ENCODE data around the gene DDX51.
"Not testable (repeated sequence)": the region's sequence is repeated elsewhere in the genome, so short reads cannot be mapped to it uniquely, and the experiment has no call there.

DDX51 gene

DNA sequence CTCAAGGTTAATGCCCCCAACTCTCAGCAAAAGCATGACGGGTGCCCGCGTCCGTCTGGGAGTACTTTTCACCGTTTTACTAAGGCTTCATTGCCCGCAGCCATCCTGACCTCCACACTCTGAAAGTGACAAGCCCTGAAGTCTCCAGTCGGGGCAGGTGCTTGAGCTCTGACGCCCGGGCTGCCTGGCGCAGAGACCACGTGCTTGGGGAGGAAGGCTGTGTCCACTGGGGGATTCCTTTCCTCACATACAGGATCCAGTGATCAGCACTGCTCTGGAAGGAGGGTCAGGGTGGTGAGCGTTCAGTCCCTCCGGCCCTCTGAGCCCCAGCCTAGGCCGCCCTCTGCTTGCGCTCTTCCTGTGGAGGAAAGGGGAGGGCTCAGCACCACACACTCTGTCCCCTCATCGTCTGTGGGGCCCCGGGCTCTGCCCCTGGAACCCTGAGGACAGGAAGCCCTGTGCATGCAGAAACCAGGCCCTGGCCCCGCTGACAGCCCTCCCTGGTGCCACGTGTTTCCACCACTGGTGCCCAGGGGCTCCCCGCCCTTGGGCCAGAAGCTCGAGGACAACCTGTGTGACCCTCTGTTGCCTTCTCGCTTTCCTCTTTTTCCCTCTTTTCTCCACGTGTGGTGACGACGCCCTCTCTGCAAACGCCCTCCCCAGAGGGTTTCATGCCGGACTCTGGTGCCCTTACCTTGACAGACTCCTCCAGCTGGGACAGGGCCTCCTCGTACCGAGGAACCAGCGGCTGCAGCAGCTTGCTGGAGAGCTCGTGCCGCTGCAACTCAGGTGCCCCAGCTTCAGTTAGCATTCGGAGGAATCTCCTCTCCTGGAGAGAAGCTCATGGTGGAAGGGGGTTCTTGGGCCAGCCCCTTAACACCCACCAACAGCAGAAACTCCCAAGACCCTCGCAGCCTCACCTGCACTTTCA, 4.9 kb downstream of the DDX51 start:
- DNase-seq: no peak

DNA sequence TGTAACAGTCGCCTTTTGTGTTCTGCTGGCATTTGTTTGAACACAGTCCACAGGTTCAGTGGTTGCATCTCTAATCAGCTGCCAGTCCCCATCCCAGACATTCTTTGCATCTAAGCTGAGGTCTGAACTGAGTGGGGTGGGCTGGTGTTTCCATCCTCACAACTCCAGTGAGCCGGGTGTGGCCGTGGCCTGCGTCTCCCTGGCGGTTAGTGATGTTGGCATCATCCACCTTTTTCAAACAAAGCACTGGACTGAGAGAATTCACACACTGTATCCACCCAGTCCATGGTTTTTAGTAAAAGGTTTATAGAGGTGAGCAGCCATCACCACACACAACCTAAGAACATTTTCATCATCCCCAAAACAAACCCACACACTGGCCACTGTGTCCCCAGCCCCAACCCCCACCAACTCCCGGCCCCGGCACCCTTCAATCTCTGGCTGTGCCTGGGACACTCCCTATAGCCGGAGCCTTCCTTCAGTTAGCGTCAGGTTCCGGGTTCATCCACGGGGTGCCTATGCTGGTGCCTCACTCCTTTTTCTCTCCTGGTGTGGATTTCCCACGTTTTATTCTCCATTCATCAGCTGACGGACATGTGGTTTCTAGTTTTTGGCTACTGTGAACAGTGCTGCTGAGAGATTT, 6.5 kb downstream of the DDX51 start:
- no peak for DNase-seq

DNA sequence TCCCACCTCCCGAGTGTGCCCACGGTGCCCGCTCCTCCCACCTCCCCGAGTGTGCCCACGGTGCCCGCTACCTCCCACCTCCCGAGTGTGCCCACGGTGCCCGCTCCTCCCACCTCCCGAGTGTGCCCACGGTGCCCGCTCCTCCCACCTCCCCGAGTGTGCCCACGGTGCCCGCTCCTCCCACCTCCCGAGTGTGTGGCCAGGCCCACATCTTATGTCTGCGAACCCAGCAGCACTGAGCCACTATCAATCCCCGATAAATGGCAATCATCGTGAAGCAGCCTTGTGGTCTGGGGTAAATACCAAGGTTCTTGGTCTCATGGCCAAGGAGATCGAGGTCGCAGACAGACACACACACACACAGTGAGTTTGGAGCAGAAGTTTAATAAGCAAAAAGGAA, 7.9 kb downstream of the DDX51 start:
- not testable (repeated sequence) for DNase-seq

DNA sequence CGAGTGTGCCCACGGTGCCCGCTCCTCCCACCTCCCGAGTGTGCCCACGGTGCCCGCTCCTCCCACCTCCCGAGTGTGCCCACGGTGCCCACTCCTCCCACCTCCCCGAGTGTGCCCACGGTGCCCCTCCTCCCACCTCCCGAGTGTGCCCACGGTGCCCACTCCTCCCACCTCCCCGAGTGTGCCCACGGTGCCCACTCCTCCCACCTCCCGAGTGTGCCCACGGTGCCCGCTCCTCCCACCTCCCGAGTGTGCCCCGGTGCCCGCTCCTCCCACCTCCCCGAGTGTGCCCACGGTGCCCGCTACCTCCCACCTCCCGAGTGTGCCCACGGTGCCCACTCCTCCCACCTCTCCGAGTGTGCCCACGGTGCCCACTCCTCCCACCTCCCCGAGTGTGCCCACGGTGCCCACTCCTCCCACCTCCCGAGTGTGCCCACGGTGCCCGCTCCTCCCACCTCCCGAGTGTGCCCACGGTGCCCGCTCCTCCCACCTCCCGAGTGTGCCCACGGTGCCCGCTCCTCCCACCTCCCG, 9.4 kb downstream of the DDX51 start:
- not testable (repeated sequence) for DNase-seq

DNA sequence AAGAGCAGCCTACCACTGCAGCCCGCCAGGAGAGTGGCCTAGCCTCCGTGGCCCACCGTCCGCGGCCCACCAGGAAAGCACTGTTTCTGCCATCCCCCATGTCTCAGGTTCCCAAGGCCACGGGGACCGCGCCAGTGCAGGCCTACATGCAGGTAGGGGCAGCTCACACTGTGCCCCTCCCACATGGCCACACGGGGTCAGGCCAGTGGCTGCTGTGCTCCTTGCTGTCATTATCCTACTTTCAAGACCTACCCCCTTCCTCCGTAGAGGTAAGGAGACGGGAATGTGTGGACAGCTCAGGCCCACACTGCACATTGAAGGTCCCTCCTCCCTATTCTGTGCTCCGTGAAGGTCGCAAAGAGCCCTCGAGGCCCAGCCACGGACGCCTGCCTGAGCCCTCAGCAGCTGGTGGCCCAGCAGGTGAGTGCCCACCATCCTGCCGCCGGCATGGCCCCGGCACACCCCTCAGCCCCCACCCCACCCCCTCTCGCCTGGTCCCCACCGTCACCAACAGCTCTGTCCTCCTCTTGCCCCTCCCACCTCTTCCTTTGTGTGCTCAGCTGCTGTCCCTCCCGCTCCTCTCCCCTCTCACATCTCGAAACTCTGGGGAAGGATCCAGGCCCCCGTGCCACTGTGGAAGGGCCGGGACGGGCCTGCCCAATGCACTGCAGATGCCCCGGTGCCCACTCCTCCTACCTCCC, 10.0 kb downstream of the DDX51 start:
- no peak for DNase-seq

DNA sequence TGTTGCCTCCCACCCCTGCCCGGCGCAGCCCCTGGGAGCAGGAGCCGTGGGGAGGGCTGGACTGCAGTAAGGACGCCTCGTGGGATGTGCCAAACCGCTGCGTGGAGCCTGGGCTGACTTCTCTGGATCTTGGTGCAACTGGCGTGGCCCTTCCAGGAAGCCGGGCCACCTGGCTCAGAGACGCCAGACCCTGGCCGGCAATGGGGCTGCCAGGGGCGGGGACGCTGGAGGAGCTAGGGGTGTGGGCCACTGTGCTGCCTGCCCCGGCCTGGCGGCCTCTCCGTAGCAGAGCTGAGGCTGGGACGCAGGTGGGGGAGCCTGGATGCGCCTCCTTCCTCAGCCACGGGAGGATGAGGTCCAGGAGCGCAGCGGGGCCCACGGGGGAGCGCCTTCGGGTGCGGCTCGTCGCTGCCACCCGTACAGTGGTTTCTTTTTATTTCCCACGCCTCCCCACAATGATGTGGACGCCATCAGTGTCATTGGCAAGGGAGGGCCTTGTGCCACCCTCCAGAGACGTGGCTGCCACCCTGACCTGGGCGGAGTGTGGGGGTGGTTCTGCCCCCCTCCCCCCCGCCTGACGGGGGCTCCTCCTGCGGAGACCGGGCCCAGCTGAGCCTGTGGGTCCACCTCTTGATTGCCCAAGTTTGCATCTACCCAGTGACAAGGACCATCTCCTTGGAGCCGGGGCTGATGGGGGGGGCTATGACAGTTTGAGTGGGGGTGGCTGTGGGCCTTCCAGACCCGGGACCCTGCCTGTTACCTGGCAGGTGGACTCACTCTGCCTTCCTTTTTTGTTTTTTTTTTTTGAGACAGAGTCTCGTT, 11.3 kb downstream of the DDX51 start:
- no peak for DNase-seq

DNA sequence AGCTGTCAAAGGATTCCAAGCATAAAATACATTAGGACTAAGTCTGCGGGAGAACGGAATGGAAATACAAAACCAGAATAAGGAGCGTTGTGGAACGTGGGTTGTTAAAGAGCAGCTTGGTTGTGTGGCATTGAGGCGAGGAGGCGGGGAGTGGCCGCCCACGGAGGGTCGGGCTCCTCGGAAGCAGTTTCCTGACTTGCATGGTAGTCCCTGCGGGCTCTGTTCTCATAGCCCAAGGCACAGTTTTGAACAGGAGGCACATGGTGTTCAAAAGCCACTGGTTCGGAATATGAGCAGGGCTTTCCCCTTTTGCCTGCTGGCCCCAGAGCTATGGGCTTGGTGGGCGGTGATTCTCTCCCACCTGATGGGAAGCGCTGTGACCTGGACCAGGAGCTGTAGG, 12.2 kb downstream of the DDX51 start:
- DNase-seq: no peak

DNA sequence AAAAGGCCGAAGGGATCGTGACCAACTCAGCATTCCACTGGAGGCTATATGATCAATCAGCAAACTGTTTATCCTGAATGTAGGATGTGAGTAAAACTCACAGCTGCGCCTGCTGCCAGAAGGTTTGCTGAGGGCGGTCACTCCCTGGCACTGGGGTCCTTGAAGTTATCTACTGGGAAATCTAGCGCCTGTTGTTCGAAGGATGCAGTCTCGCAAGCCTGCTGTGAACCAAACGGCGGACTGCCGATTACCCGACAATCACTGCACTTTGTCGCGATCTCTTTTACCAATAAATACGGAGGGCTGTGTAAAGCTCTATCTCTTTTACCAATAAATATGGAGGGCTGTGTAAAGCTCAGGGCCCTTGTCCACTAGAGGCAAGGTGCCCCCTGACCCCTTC, 12.9 kb downstream of the DDX51 start:
- no peak for DNase-seq

DNA sequence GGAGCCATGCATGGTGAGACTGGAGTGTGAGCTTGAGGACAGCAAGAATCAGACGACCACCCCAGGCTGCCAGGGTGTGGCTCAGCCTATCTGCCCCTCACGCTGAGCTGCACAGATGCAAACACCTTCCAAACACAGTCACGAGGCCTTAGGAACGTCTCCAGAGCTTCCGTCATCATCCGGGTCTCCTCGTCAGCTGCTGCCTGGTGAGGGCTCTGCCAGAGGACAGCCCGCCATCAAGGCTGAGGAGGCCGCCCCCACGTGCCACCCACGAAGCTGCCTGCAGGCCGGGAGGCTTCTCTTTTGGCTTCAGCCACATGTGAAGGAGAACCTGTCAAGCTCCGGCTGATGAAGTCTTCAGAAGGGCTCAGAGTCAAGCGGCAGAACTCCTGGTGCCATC, 13.4 kb downstream of the DDX51 start:
- DNase-seq: no peak

DNA sequence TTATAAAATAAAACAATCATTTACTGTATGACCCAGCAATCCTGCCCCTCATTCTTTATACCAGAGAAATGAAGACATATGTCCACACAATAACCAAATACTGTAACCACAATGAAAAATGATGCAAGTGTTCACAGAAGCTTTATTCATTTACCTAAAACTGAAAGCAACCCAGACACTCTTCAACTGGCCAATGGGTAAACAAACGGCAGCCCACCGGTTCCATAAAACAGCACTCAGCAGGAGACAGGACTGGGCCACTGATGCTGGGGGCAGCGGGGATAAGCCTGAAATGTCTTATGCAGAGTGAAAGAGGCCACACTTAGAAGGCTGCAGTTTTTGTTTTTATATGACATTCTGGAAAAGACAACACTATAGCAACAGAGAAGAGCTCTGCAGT, 15.1 kb downstream of the DDX51 start:
- DNase-seq: no peak

DNA sequence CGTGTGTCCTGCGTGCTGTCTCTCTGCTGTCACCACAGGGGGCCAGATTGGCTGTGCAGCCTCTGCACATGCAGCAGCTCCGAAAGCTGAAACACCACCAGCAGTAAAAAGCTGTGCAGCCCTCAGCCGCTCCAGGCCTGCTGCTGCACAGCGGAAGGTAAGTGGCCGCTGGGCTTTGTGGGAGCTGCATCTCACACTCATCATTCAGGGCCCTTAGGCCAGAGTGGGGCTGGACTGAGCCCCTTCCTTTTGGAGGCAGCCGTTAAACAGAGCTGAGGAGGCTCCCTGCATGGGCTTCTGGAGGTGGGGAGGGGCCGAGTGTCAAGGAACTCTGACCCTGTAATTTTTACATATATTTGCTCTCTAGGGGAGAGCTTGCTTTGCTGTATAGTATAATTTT, 17.1 kb downstream of the DDX51 start:
- no peak for DNase-seq

DNA sequence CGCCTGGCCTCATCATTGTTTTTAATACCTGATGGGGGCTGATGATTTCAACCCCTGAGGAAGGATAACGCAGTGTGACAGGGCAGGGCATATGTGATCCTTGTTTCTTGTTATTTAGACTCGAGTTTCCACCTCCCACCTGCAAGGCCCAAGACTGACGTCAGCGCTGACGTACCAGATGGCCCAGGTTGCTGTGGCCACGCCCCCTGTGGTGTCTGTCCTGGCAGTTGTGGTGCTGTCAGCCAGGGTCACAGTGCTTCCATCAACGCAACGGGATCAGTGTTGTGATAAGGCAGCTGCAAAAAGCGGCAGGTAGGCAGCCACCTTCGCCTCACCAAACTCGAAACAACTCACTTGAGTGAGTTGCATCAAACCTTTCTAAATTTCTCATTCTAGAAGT, 18.4 kb downstream of the DDX51 start:
- no peak for DNase-seq

DNA sequence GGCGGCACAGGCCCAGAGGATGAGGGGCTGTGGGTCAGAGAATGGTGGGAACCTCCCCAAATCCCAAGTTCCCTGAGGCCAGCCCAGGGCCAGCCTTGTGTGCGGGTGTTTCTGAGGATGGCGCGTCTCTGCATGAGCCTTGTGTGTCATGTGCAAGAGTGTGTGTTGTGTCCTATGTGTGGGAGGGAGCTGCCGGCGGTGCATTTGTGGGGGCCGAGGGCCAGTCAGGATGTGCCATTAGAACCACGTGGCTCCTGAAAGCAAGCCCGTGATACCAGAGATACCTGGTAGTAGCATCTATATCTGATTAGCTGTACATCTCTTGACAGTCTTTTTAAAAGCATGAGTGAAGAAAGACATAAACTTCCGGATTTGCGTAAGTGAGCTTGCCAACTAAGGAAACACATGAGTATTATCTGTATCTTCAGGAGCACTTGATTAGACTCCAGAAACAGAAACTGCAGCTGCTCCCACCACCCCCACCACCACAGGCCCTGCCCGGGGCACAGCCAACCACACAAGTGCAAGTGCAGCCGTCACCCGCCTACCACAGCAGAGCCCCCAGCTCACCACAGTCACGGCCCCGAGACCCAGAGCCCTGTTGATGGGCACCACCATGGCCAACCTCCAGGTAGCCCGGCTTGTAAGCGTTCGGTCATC, 19.2 kb downstream of the DDX51 start:
- peak; percentile 15 for DNase-seq

DNA sequence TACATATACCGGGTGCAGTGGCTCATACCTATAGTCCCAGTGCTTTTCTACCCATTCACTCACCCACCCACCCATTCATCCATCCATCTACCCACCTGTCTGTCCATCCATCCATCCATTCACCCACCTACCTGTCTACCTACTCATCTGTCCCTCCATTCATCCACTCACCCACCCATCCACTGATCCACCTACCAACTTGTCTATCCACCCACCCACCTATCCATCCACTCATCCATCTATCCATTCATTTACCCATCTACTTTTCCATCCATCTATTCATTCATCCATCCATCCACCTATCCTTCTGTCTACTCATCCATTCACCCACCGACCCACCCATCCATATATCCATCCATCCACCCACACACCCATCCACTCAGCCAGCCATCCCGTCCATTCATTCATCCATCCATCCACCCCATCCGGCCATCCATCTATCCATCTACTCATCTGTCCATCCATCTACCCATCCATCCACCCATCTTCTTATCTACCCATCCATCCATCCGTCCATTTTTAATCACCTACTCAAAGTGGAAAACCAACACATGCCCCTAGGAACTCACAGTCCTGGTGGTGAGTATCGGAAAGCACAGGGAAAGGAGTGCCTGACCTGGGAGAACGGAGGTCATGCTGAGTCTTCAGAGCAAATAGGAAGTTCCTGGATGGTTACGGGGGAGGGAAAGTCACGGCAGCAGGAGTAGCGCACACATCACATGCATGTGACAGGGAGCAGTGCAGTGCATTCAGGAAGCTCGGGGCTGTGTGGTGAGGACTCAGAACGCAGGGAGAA, 20.0 kb downstream of the DDX51 start:
- no peak for DNase-seq

DNA sequence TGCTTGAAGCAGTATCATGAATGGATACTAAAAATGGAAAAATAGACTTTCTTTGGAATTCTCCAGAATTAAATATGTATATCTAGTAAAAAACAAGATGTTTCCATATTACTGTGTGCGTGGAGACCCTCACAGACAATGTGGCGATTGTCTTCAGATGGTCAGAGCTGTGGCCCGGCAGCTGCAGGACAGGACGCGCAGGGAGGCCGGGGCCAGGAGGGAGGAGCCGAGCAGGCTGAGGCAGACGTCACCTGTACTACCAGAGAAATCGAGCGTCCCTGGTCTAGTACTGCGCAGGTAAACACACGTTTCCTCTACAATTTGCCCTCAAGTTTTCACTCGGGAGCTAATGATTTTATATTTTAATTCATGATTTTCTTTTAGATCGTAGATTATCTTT, 22.8 kb downstream of the DDX51 start:
- DNase-seq: no peak

DNA sequence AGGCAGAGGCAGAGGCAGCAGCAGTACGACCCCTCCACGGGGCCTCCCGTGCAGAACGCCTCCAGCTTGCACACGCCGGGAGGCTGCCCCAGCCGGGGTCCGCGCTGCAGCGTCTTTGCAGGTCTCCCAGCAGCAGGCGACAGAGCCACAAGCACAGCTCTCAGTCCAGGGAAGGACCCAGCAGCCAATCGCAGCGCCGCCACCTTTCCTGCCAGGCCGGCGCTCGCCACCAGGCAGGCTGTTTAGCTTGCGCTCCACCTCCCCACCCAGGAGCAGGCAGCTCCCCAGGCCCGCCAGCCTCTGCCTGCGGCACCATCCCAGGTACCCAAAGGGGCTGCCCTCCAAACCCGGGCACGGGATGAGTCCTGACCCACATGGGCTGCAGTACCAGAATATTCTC, 25.2 kb downstream of the DDX51 start:
- no peak for DNase-seq

DNA sequence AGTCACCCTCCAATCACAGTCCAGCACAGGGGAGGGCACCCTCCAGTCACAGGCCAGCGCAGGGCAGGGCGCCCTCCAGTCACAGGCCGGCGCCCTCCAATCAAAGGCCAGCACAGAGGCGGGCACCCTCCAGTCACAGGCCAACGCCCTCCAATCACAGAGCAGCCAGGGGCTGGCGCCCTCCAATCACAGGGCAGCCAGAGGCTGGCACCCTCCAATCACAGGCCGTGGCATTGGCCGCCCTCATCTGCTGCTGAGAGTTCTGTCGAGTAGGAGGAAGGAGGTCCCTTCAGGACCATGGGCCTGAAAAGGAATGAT, 26.6 kb downstream of the DDX51 start:
- DNase-seq: no peak

DNA sequence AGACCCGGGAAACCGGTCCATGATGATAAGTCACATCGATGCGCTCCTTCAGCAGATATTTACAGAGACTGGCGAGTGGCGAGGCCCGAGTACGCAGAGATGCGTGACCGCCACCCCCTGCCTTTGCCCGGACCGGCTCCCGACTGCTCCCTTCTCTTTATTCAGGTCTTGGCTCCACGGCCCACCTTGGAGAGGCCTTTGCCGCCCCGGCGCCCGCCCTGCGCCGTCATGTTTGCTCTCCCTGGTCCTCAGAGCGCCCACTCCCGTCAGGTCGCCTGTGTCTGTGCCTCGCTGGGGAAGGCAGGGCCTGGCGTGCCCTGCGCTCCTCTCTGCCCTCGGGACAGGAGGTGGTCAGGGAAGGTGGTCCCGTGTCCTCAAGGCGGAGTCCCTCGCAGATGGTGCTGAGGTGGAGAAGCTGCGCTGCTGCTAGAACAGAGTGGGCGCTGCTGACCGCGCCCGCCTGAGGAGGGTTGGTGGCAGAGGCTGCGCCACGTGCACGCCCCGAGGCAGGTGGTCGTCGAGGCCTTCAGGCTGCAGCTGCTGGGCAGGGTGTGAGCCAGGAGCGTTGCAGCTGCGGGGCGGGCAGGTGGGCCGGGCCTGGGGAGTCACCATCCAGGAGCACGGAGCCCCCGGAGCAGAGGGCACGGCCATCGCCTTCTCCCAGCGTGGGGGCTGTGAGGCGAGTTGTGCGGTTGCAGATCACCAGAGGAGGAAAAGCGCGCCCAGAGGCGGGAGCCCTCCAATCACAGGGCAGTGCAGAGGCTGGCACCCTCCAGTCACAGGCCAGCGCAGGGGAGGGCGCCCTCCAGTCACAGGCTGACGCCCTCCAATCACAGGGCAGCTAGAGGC, 27.2 kb downstream of the DDX51 start:
- no peak for DNase-seq

DNA sequence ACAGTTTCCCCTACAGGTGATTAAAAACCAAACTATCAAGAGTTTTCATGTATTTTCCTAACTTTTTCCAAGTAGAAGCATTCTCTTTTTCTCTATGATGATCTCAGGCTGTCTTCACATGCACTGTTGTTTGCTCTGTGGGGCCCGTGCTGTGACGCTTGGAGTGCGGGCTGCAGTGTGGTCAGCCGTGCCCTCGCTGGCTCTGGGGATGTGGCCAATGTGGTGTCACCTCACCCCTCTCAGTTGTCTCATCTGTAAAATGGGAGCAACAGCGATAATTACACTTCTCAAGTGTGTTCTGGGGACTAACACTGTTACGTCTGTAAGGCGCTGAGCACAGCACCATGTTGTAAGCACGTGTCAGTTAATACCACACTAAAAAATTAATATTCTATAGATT, 28.6 kb downstream of the DDX51 start:
- DNase-seq: no peak

DNA sequence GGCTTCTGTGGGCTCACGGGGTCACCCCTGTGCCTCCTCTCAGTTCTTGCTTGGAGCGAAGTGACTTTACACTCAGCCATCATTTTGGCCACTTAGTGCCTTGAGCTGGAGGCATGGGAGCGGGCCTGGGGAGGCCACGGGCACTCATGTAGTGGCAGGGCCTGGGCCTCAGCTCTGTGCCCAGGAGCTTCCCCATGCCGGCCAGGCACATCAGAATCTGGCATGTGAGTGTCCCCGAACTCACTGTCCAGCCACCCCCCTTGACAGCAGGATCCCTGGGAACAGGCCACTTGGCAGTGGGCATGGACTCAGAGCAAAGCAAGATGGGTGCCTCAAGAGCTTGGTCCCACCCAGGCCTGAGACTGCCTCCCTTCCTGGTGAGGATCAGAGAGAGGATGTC, 29.5 kb downstream of the DDX51 start:
- no peak for DNase-seq
